SJSA1 (cell line): Measurements from ENCODE around the gene APLF. TPM values are rescaled to one million over a fixed set of nuclear protein-coding genes. Genes with fewer than 3 reads are reported as not detected.
A peak's percentile ranks its signal among the peaks of the same experiment; 100 is the strongest.
"Not testable (repeated sequence)": the region's sequence is repeated elsewhere in the genome, so short reads cannot be mapped to it uniquely, and the experiment has no call there.

Source experiments
- DNase-seq, 2 experiments: peaks; one replicate each; pipeline ENCODE4 v3.0.0-alpha.2; 2015 to 2020; ENCODE audit warnings: low spot score in 2 of 2, low read depth in 1 of 2
- H3K27ac ChIP-seq: fragments of 250-450 bp; sonication (Bioruptor Pico); 2 replicates; pipeline ENCODE4 v1.5.1; 2020; ENCODE audit warnings: mild to moderate bottlenecking, moderate library complexity
- H3K27me3 ChIP-seq: fragments of 250-450 bp; sonication (Bioruptor Pico); replicated peaks from 2 replicates; pipeline ENCODE4 v1.5.1; 2020; ENCODE audit warnings: mild to moderate bottlenecking, moderate library complexity
- H3K36me3 ChIP-seq: fragments of 250-450 bp; sonication (Bioruptor Pico); 2 replicates; pipeline ENCODE4 v1.5.1; 2020; ENCODE audit warnings: mild to moderate bottlenecking
- H3K4me1 ChIP-seq: fragments of 250-450 bp; sonication (Bioruptor Pico); replicated peaks from 2 replicates; pipeline ENCODE4 v1.6.1; 2021; ENCODE audit warnings: mild to moderate bottlenecking
- H3K4me3 ChIP-seq: fragments of 250-450 bp; sonication (Bioruptor Pico); 2 replicates; pipeline ENCODE4 v1.5.1; 2020; ENCODE audit warnings: mild to moderate bottlenecking
- H3K9me3 ChIP-seq: fragments of 250-450 bp; sonication (Bioruptor Pico); replicated peaks from 2 replicates; pipeline ENCODE4 v1.5.1; 2020; ENCODE audit warnings: mild to moderate bottlenecking
- total RNA-seq: library from RNA; depleted of rRNA; stranded (reverse); fragments of >200 nt; shearing (Covaris generic); gene quantifications from 2 replicates; pipeline ENCODE4 v1.2.3, GENCODE V29; 2014

Gene APLF
- total RNA-seq, 1 experiment from 2014 or later, result 1.8 TPM

GRCh38 chr2:68574202-68574791 is 106.9 kb downstream of the APLF start:
- no peak for DNase-seq
- no peaks in the 10 kb centered on the region for H3K36me3 ChIP-seq
- no peak overlapping the region for H3K4me3 ChIP-seq
- H3K4me1 ChIP-seq, result 0 out of 2 replicates have a peak, but pooled peaks cover 3% of the 10 kb centered on the region
- H3K27ac ChIP-seq, result no peak overlapping the region
- H3K9me3 ChIP-seq, result no peaks in the 10 kb centered on the region
- H3K27me3 ChIP-seq, result no peaks in the 10 kb centered on the region

DNA sequence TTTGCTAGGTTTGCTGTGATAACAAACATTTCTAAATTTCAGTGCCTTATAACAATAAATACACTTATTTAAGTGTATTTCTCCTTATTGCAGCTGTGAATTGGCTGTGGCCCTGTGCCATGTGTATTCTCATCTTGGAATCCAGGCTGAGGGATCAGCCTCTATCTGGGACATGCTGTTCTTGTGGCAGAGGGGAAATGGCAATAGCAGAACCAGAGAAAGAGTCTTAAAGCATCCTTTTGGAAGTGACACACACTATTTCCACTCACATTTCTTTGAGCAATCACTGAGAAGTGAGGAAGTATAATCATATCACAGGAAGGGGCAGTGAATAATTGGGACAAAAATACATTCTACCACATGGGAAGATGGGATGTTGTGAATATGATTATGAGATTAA is 109.8 kb downstream of the APLF start:
- H3K27ac ChIP-seq, result no peak overlapping the region

DNA sequence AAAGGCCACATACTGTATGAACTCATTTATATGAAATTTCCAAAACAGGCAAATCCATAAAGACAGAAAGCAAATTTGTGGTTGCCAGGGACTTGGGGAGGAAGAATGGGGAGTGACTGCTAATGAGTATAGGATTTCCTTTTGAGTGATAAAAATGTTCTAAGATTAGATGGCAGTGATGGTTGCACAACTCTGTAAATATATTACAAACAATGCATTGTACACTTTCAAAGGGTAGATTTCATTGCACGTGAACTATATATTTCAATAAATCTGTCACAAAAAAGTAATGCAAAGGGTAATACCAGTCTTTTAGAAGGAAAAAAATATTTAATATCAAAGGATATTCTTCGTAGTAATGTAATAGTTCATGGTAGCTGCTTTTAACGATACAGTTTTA is 112.3 kb downstream of the APLF start:
- Histone ChIP-seq H3K4me3 (no peak overlapping the region), H3K9me3 (no peaks in the 10 kb centered on the region), H3K27ac (no peak overlapping the region), H3K36me3 (no peaks in the 10 kb centered on the region), H3K4me1 (no peaks in the 10 kb centered on the region), H3K27me3 (no peaks in the 10 kb centered on the region)
- DNase-seq, result no peak

More for the DNA sequence above, 109.8 kb downstream of the APLF start:
- DNase-seq, result no peak
- H3K4me1 ChIP-seq, result no peaks in the 10 kb centered on the region
- H3K36me3 ChIP-seq, result no peaks in the 10 kb centered on the region
- H3K4me3 ChIP-seq, result no peak overlapping the region
- no peaks in the 10 kb centered on the region for H3K9me3 ChIP-seq
- H3K27me3 ChIP-seq, result no peaks in the 10 kb centered on the region

- Histone ChIP-seq H3K4me3 (no peak overlapping the region), H3K4me1 (no peaks in the 10 kb centered on the region), H3K9me3 (no peaks in the 10 kb centered on the region), H3K27me3 (no peaks in the 10 kb centered on the region), H3K27ac (no peak overlapping the region), H3K36me3 (no peaks in the 10 kb centered on the region)
- no peak for DNase-seq
Observed at GRCh38 chr2:68588589-68588988, 121.2 kb downstream of the APLF start.

- H3K4me1 ChIP-seq, result no peaks in the 10 kb centered on the region
- DNase-seq, result no peak
- H3K27me3 ChIP-seq, result no peaks in the 10 kb centered on the region
- no peaks in the 10 kb centered on the region for H3K36me3 ChIP-seq
- no peak overlapping the region for H3K4me3 ChIP-seq
- H3K9me3 ChIP-seq, result no peaks in the 10 kb centered on the region
- H3K27ac ChIP-seq, result no peak overlapping the region
Observed at GRCh38 chr2:68589963-68590362, 122.6 kb downstream of the APLF start.

GRCh38 chr2:68590702-68591101 is 123.3 kb downstream of the APLF start:
- no peaks in the 10 kb centered on the region for H3K4me1 ChIP-seq
- H3K27me3 ChIP-seq, result no peaks in the 10 kb centered on the region
- no peak overlapping the region for H3K4me3 ChIP-seq
- H3K9me3 ChIP-seq, result no peaks in the 10 kb centered on the region
- no peak overlapping the region for H3K27ac ChIP-seq
- DNase-seq, result no peak
- no peaks in the 10 kb centered on the region for H3K36me3 ChIP-seq

GRCh38 chr2:68591225-68591624 is 123.8 kb downstream of the APLF start:
- no peak for DNase-seq
- H3K27ac ChIP-seq, result no peak overlapping the region
- no peaks in the 10 kb centered on the region for H3K9me3 ChIP-seq
- H3K27me3 ChIP-seq, result no peaks in the 10 kb centered on the region
- H3K4me3 ChIP-seq, result no peak overlapping the region
- no peaks in the 10 kb centered on the region for H3K36me3 ChIP-seq
- no peaks in the 10 kb centered on the region for H3K4me1 ChIP-seq

DNA sequence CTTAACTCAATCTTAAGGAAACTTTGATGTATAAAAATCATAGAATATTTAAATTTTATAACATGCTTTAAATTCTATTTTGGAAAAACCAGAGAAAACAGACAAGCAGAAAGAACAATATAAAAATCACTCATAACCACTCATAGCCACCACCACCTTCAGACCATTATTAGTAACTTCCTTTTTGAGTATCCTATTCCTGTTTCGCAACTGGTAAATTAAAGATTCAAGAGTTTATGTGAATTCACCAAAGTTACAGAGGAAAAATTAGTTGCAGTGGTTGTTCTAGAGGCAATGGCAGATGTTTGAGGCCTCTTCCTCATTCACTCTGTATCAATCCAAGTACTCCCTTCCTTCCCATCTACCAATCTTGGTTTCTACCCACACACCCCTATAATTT is 126.7 kb downstream of the APLF start:
- Histone ChIP-seq H3K4me1 (no peaks in the 10 kb centered on the region), H3K27me3 (no peaks in the 10 kb centered on the region), H3K36me3 (no peaks in the 10 kb centered on the region), H3K4me3 (no peak overlapping the region), H3K27ac (no peak overlapping the region), H3K9me3 (no peaks in the 10 kb centered on the region)
- no peak for DNase-seq

DNA sequence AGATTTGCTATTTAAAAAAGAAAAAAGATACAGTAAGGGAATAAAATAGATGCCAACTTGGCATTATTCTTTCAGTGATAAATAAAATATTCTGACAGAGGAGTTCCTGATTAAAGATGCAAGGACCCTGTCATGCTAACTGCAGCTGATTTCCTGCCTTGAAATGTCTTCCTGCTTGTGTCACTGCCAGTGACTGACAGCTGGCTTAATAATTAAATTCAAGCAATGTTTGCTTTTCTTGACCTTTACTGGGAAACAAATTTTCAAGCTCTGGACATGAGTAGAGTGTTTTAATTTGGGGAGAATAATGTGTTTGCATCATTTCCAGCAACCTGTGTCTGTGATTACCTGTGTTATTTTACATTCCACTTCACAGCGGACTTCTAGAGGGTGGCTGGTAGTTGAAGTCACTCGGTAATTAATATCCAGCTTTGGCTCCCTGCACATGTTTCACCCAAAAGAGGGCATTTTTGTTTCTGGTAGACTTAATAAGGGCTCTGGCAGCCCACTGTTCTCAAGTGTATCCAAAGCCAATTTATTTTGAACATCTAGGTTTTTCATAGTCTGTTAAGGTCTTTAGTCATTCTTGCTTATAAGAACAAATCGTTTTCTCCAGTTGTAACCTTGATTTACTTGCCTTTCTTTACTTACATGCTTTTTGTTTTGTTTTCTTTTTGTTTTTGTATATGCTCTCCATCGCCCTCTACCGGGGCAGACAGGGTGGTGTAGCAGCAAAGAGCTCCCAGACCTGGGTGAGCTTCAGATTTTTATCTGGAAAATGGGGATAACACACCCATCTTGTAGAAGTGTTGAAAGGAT is 127.5 kb downstream of the APLF start:
- H3K9me3 ChIP-seq, result no peaks in the 10 kb centered on the region
- no peaks in the 10 kb centered on the region for H3K4me1 ChIP-seq
- H3K27me3 ChIP-seq, result no peaks in the 10 kb centered on the region
- no peaks in the 10 kb centered on the region for H3K36me3 ChIP-seq
- no peak overlapping the region for H3K27ac ChIP-seq
- DNase-seq, result peak; percentile 45 to 48
- H3K4me3 ChIP-seq, result no peak overlapping the region

GRCh38 chr2:68595493-68595785 is 128.1 kb downstream of the APLF start:
- not testable (repeated sequence) for H3K4me3 ChIP-seq, H3K9me3 ChIP-seq, H3K36me3 ChIP-seq, H3K27ac ChIP-seq, DNase-seq, H3K4me1 ChIP-seq, H3K27me3 ChIP-seq

GRCh38 chr2:68600495-68600894 is 133.1 kb downstream of the APLF start:
- not testable (repeated sequence) for H3K36me3 ChIP-seq, H3K4me1 ChIP-seq, H3K9me3 ChIP-seq, DNase-seq, H3K4me3 ChIP-seq, H3K27ac ChIP-seq, H3K27me3 ChIP-seq

- Histone ChIP-seq H3K4me3 (no peak overlapping the region), H3K27ac (no peak overlapping the region)
- DNase-seq, result no peak
Observed at GRCh38 chr2:68603059-68603458, 135.7 kb downstream of the APLF start.

DNA sequence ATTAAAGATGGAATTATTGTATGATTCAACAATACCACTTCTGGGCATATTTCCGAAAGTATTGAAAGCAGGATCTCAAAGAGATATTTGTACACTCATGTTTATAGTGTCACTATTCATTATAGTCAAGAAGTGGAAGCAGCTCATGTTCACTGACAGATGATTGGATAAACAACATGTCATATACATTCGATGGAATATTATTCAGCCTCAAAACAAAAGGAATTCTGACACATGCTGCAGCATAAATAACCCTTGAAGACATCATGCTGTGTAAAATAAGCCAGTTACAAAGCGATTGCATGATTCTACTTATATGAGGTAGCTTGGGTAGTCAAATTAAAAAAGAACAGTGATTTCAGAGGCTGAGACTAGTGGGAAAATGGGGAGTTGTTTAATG is 136.7 kb downstream of the APLF start:
- no peaks in the 10 kb centered on the region for H3K9me3 ChIP-seq
- no peak overlapping the region for H3K4me3 ChIP-seq
- no peaks in the 10 kb centered on the region for H3K4me1 ChIP-seq
- no peak for DNase-seq
- H3K36me3 ChIP-seq, result no peaks in the 10 kb centered on the region
- no peaks in the 10 kb centered on the region for H3K27me3 ChIP-seq
- no peak overlapping the region for H3K27ac ChIP-seq

More at GRCh38 chr2:68603059-68603458, 135.7 kb downstream of the APLF start:
- Histone ChIP-seq H3K27me3 (no peaks in the 10 kb centered on the region), H3K4me1 (no peaks in the 10 kb centered on the region), H3K9me3 (no peaks in the 10 kb centered on the region), H3K36me3 (no peaks in the 10 kb centered on the region)

GRCh38 chr2:68605939-68606338 is 138.6 kb downstream of the APLF start:
- H3K27me3 ChIP-seq, result no peaks in the 10 kb centered on the region

GRCh38 chr2:68606759-68607158 is 139.4 kb downstream of the APLF start:
- H3K27me3 ChIP-seq, result no peaks in the 10 kb centered on the region
- no peak overlapping the region for H3K27ac ChIP-seq
- no peaks in the 10 kb centered on the region for H3K36me3 ChIP-seq
- no peak for DNase-seq
- no peaks in the 10 kb centered on the region for H3K9me3 ChIP-seq
- no peaks in the 10 kb centered on the region for H3K4me1 ChIP-seq
- no peak overlapping the region for H3K4me3 ChIP-seq

More at GRCh38 chr2:68605939-68606338, 138.6 kb downstream of the APLF start:
- H3K36me3 ChIP-seq, result no peaks in the 10 kb centered on the region
- DNase-seq, result no peak
- H3K9me3 ChIP-seq, result no peaks in the 10 kb centered on the region
- H3K4me3 ChIP-seq, result no peak overlapping the region
- H3K4me1 ChIP-seq, result no peaks in the 10 kb centered on the region
- H3K27ac ChIP-seq, result no peak overlapping the region
